Neural progenitor cell (in vitro differentiated cells): ENCODE results near the gene KY.

Source experiments
- EZH2 ChIP-seq: fragments of 200-600 bp; sonication (generic); IDR thresholded peaks from 2 replicates; pipeline ENCODE4 v1.6.1; 2017; ENCODE audit warnings: antibody characterized with exemption, mild to moderate bottlenecking, moderate library complexity
- EZH2phosphoT487 ChIP-seq: fragments of 200-600 bp; sonication (generic); IDR thresholded peaks from 2 replicates; pipeline ENCODE4 v1.6.1; 2017; ENCODE audit warnings: antibody characterized with exemption
- TF ChIP-seq, protein P1 (sequence below): fragments of 200-600 bp; sonication (generic); IDR thresholded peaks from 2 replicates; pipeline ENCODE4 v1.5.1; 2017; ENCODE audit warnings: antibody characterized with exemption, mild to moderate bottlenecking

DNA sequence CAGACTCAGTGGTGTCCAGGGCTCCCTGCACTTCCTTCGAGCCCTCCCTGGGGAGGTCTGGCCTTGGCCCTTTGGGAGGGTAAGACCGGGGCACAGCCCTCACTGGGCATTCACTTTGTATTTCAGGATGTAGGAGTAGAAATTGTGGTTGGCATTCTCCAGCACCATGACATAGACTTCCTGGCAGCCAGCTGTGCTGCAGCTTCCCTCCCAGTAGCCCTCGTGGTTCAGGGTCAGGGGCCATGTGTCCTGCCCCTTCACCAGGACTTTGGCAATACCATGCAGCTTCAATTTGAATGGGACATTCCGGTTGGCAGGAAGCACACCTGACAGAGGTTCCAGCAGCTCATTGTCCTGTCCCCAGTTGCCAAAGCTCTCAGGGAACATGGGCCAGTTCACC, 47.3 kb downstream of the KY start:
- TF ChIP-seq, protein P1, sequence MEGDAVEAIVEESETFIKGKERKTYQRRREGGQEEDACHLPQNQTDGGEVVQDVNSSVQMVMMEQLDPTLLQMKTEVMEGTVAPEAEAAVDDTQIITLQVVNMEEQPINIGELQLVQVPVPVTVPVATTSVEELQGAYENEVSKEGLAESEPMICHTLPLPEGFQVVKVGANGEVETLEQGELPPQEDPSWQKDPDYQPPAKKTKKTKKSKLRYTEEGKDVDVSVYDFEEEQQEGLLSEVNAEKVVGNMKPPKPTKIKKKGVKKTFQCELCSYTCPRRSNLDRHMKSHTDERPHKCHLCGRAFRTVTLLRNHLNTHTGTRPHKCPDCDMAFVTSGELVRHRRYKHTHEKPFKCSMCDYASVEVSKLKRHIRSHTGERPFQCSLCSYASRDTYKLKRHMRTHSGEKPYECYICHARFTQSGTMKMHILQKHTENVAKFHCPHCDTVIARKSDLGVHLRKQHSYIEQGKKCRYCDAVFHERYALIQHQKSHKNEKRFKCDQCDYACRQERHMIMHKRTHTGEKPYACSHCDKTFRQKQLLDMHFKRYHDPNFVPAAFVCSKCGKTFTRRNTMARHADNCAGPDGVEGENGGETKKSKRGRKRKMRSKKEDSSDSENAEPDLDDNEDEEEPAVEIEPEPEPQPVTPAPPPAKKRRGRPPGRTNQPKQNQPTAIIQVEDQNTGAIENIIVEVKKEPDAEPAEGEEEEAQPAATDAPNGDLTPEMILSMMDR: no peak
- no peak for TF ChIP-seq EZH2
- TF ChIP-seq EZH2phosphoT487: no peak
